ENCODE data around the gene PDK2.

- no peak for TF ChIP-seq TOX (CRISPR knock-in tag; IDR thresholded peaks at IDR 0.05; ENCODE audit: borderline replicate concordance)
- no peak for TF ChIP-seq ZFP3 (CRISPR knock-in tag; IDR thresholded peaks at IDR 0.05)
- no peak for TF ChIP-seq CREB5 (CRISPR knock-in tag; IDR thresholded peaks at IDR 0.05; ENCODE audit: low read depth)
- no peak for TF ChIP-seq POU6F1 (CRISPR knock-in tag; IDR thresholded peaks at IDR 0.05; ENCODE audit: borderline replicate concordance, low read depth)
- TF ChIP-seq RARB (CRISPR knock-in tag; IDR thresholded peaks at IDR 0.05), result no peak
Measured at GRCh38 chr17:50144355-50144754, 49.2 kb downstream of the PDK2 start.

Measured in SK-N-SH treated with all-trans-retinoic acid at 6 μM for 48 hours (cell line).